Activated CD8-positive, alpha-beta T cell treated with anti-CD3 and anti-CD28 coated beads, Interleukin-2, amount 10 ng/mL, durations not matched to agents 7 days and 5 days (primary cell): Measurements from ENCODE around the gene PRKAR1B. TPM values are rescaled to one million over a fixed set of nuclear protein-coding genes. Genes with fewer than 3 reads are reported as not detected.

Source experiments
- ATAC-seq: fragments of 150-1000 bp; cut with Tn5 transposase; one replicate; pipeline ENCODE4 v1.10.0; 2021; ENCODE audit warnings: moderate library complexity
- CTCF ChIA-PET: fragments of 350-600 bp; sonication (Branson Sonifier 250); formaldehyde crosslinking; loops from one replicate; lab custom pipeline; 2021; ENCODE audit warnings: antibody characterized with exemption; lab: Charles Lee
- POLR2A ChIA-PET: fragments of 350-600 bp; sonication (Branson Sonifier 250); formaldehyde crosslinking; loops from one replicate; lab custom pipeline; 2021; ENCODE audit warnings: antibody characterized with exemption; lab: Charles Lee
- DNase-seq: peaks from one replicate; pipeline ENCODE4 v3.0.0-alpha.2; 2020
- H3K27ac Mint-ChIP-seq: one replicate; pipeline ENCODE4 v1.8.0; 2021; ENCODE audit warnings: mild to moderate bottlenecking, mixed read lengths
- H3K27me3 Mint-ChIP-seq: one replicate; pipeline ENCODE4 v1.8.0; 2021; ENCODE audit warnings: low read depth, mixed read lengths
- H3K36me3 Mint-ChIP-seq: one replicate; pipeline ENCODE4 v1.8.0; 2021; ENCODE audit warnings: low read depth, mixed read lengths
- H3K4me1 Mint-ChIP-seq: one replicate; pipeline ENCODE4 v1.8.0; 2021; ENCODE audit warnings: low read depth, mixed read lengths
- H3K4me3 Mint-ChIP-seq: one replicate; pipeline ENCODE4 v1.8.0; 2021; ENCODE audit warnings: mild to moderate bottlenecking, mixed read lengths
- H3K9me3 Mint-ChIP-seq: one replicate; pipeline ENCODE4 v1.8.0; 2022; ENCODE audit warnings: mixed read lengths; ENCODE audit not compliant: insufficient read depth
- total RNA-seq, 2 experiments: library from RNA; stranded (reverse); gene quantifications; one replicate each; pipeline ENCODE4 v1.2.3, GENCODE V29; 2021

PRKAR1B gene
- total RNA-seq, result 10 to 100 TPM; 56.5 to 58.2 TPM

GRCh38 chr7:727104-727805 is at the start of gene PRKAR1B:
Gene PRKAR1B (minus strand): TSS chr7:727281. CDS start chr7:711505, 15,776 bp downstream.
- POLR2A ChIA-PET, result interaction anchor here (0.8 to 1.8 kb wide), 3 partner anchors 109 to 145 kb away, joined by 3 to 10 read pairs (median 3); no protein-coding TSS in a partner anchor
- peaks cover 56% of the 10 kb centered on the region for H3K36me3 Mint-ChIP-seq
- peaks cover 28% of the 10 kb centered on the region for H3K4me1 Mint-ChIP-seq
- H3K9me3 Mint-ChIP-seq, result peaks cover 13% of the 10 kb centered on the region
- DNase-seq (peak; percentile 63), ATAC-seq (peak; percentile 69)
- H3K4me3 Mint-ChIP-seq, result peak within 1 kb of the TSS; percentile 81
- H3K27me3 Mint-ChIP-seq, result no peaks in the 10 kb centered on the region
- peak within 1 kb of the TSS; percentile 90 for H3K27ac Mint-ChIP-seq
- CTCF ChIA-PET, result interaction anchor here (1.0 kb wide), 1 partner anchor 405 kb away, joined by 3 read pairs; no protein-coding TSS in a partner anchor

- no peak overlapping the region for H3K4me3 Mint-ChIP-seq
- ATAC-seq (no peak), DNase-seq (no peak)
- H3K4me1 Mint-ChIP-seq, result no peaks in the 10 kb centered on the region
- CTCF ChIA-PET, result interaction anchor here (1.1 to 1.7 kb wide), 3 partner anchors 10 to 455 kb away, joined by 3 to 4 read pairs (median 4); no protein-coding TSS in a partner anchor
- H3K27me3 Mint-ChIP-seq, result no peaks in the 10 kb centered on the region
- no peaks in the 10 kb centered on the region for H3K9me3 Mint-ChIP-seq
- POLR2A ChIA-PET, result no interaction called here
- H3K27ac Mint-ChIP-seq, result no peak overlapping the region
- peaks cover 9% of the 10 kb centered on the region for H3K36me3 Mint-ChIP-seq
Measured at GRCh38 chr7:776381-776780, 49.3 kb upstream of the PRKAR1B start.

- DNase-seq (peak; percentile 63), ATAC-seq (peak; percentile 73)
- Mint-ChIP-seq H3K27ac (no peak overlapping the region), H3K9me3 (no peaks in the 10 kb centered on the region), H3K27me3 (no peaks in the 10 kb centered on the region), H3K36me3 (peaks cover 5% of the 10 kb centered on the region), H3K4me3 (no peak overlapping the region), H3K4me1 (no peaks in the 10 kb centered on the region)
- ChIA-PET POLR2A (no interaction called here), CTCF (interaction anchor here (1.0 to 1.3 kb wide), 5 partner anchors 11 to 452 kb away, joined by 3 to 5 read pairs (median 3); no protein-coding TSS in a partner anchor)
Measured at GRCh38 chr7:774161-775109, 47.4 kb upstream of the PRKAR1B start.

GRCh38 chr7:773622-773915 is 46.5 kb upstream of the PRKAR1B start:
- Mint-ChIP-seq H3K4me1 (no peaks in the 10 kb centered on the region), H3K27me3 (no peaks in the 10 kb centered on the region), H3K36me3 (peaks cover 5% of the 10 kb centered on the region), H3K27ac (no peak overlapping the region), H3K4me3 (no peak overlapping the region), H3K9me3 (no peaks in the 10 kb centered on the region)
- ATAC-seq (no peak), DNase-seq (no peak)
- ChIA-PET POLR2A (no interaction called here), CTCF (interaction anchor here (1.0 to 1.4 kb wide), 3 partner anchors 13 to 440 kb away, joined by 3 to 5 read pairs (median 4); no protein-coding TSS in a partner anchor)

- Mint-ChIP-seq H3K4me3 (no peak overlapping the region), H3K9me3 (no peaks in the 10 kb centered on the region), H3K36me3 (peaks cover 6% of the 10 kb centered on the region), H3K27ac (no peak overlapping the region), H3K4me1 (no peaks in the 10 kb centered on the region), H3K27me3 (no peaks in the 10 kb centered on the region)
- POLR2A ChIA-PET, result no interaction called here
- DNase-seq, result no peak
- ATAC-seq, result no peak
- CTCF ChIA-PET, result interaction anchor here (1.0 to 1.5 kb wide), 4 partner anchors 13 to 451 kb away, joined by 3 to 5 read pairs (median 4); no protein-coding TSS in a partner anchor
Measured at GRCh38 chr7:772861-773621, 46.0 kb upstream of the PRKAR1B start.

GRCh38 chr7:772392-772791 is 45.3 kb upstream of the PRKAR1B start:
- H3K9me3 Mint-ChIP-seq, result no peaks in the 10 kb centered on the region
- CTCF ChIA-PET, result interaction anchor here (1.4 to 1.5 kb wide), 2 partner anchors 407 to 451 kb away, joined by 3 to 4 read pairs; no protein-coding TSS in a partner anchor
- peaks cover 9% of the 10 kb centered on the region for H3K36me3 Mint-ChIP-seq
- ATAC-seq, result no peak
- DNase-seq, result no peak
- H3K4me3 Mint-ChIP-seq, result no peak overlapping the region
- H3K4me1 Mint-ChIP-seq, result no peaks in the 10 kb centered on the region
- POLR2A ChIA-PET, result interaction anchor here (0.6 kb wide), 1 partner anchor 106 kb away, joined by 4 read pairs; no protein-coding TSS in a partner anchor
- H3K27me3 Mint-ChIP-seq, result no peaks in the 10 kb centered on the region
- H3K27ac Mint-ChIP-seq, result no peak overlapping the region

GRCh38 chr7:772005-772294 is 44.9 kb upstream of the PRKAR1B start:
- no peaks in the 10 kb centered on the region for H3K4me1 Mint-ChIP-seq
- ATAC-seq (no peak), DNase-seq (no peak)
- no peak overlapping the region for H3K27ac Mint-ChIP-seq
- H3K4me3 Mint-ChIP-seq, result no peak overlapping the region
- H3K9me3 Mint-ChIP-seq, result no peaks in the 10 kb centered on the region
- CTCF ChIA-PET, result interaction anchor here (0.7 to 1.5 kb wide), 2 partner anchors 187 to 450 kb away, joined by 3 read pairs; no protein-coding TSS in a partner anchor
- no peaks in the 10 kb centered on the region for H3K27me3 Mint-ChIP-seq
- H3K36me3 Mint-ChIP-seq, result peaks cover 7% of the 10 kb centered on the region
- POLR2A ChIA-PET, result interaction anchor here (0.6 kb wide), 1 partner anchor 106 kb away, joined by 4 read pairs; no protein-coding TSS in a partner anchor

GRCh38 chr7:771234-772004 is 44.3 kb upstream of the PRKAR1B start:
- Mint-ChIP-seq H3K27ac (no peak overlapping the region), H3K27me3 (no peaks in the 10 kb centered on the region), H3K9me3 (no peaks in the 10 kb centered on the region), H3K4me1 (no peaks in the 10 kb centered on the region), H3K36me3 (peaks cover 9% of the 10 kb centered on the region), H3K4me3 (no peak overlapping the region)
- ATAC-seq (no peak), DNase-seq (no peak)
- ChIA-PET POLR2A (interaction anchor here (0.6 kb wide), 1 partner anchor 105 kb away, joined by 4 read pairs; no protein-coding TSS in a partner anchor), CTCF (interaction anchor here (0.7 to 1.5 kb wide), 2 partner anchors 187 to 450 kb away, joined by 3 read pairs; no protein-coding TSS in a partner anchor)

GRCh38 chr7:770741-771166 is 43.7 kb upstream of the PRKAR1B start:
- Mint-ChIP-seq H3K36me3 (peaks cover 11% of the 10 kb centered on the region), H3K4me3 (no peak overlapping the region), H3K9me3 (no peaks in the 10 kb centered on the region), H3K27ac (no peak overlapping the region), H3K4me1 (no peaks in the 10 kb centered on the region), H3K27me3 (no peaks in the 10 kb centered on the region)
- ATAC-seq (no peak), DNase-seq (no peak)
- ChIA-PET CTCF (no interaction called here), POLR2A (no interaction called here)

GRCh38 chr7:770336-770735 is 43.3 kb upstream of the PRKAR1B start:
- DNase-seq, result no peak
- Mint-ChIP-seq H3K4me1 (no peaks in the 10 kb centered on the region), H3K9me3 (no peaks in the 10 kb centered on the region), H3K36me3 (peaks cover 14% of the 10 kb centered on the region), H3K27ac (no peak overlapping the region), H3K4me3 (no peak overlapping the region), H3K27me3 (no peaks in the 10 kb centered on the region)
- no peak for ATAC-seq
- POLR2A ChIA-PET, result no interaction called here
- CTCF ChIA-PET, result no interaction called here
